ENCODE results near the gene TECPR2.

DNA sequence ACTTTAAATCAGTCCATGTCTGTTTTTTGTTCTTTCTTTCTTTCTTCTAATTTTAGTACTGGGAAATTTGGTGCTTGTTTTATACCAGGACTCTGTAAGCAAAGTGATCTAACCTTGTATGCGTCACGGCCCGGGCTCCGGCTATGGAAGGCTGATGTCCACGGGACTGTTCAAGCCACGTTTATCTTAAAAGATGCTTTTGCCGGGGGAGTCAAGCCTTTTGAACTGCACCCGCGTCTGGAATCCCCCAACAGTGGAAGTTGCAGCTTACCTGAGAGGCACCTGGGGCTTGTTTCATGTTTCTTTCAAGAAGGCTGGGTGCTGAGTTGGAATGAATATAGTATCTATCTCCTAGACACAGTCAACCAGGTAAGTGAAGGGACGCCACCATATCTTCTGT is 62.2 kb downstream of the TECPR2 start:
- TF ChIP-seq, protein P1, sequence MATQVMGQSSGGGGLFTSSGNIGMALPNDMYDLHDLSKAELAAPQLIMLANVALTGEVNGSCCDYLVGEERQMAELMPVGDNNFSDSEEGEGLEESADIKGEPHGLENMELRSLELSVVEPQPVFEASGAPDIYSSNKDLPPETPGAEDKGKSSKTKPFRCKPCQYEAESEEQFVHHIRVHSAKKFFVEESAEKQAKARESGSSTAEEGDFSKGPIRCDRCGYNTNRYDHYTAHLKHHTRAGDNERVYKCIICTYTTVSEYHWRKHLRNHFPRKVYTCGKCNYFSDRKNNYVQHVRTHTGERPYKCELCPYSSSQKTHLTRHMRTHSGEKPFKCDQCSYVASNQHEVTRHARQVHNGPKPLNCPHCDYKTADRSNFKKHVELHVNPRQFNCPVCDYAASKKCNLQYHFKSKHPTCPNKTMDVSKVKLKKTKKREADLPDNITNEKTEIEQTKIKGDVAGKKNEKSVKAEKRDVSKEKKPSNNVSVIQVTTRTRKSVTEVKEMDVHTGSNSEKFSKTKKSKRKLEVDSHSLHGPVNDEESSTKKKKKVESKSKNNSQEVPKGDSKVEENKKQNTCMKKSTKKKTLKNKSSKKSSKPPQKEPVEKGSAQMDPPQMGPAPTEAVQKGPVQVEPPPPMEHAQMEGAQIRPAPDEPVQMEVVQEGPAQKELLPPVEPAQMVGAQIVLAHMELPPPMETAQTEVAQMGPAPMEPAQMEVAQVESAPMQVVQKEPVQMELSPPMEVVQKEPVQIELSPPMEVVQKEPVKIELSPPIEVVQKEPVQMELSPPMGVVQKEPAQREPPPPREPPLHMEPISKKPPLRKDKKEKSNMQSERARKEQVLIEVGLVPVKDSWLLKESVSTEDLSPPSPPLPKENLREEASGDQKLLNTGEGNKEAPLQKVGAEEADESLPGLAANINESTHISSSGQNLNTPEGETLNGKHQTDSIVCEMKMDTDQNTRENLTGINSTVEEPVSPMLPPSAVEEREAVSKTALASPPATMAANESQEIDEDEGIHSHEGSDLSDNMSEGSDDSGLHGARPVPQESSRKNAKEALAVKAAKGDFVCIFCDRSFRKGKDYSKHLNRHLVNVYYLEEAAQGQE (IDR thresholded peaks at IDR 0.05; ENCODE audit: low read depth): no peak
- TF ChIP-seq POLR2AphosphoS5 (IDR thresholded peaks at IDR 0.05; ENCODE audit: low read depth, low read length) (no peak), EZH2 (IDR thresholded peaks at IDR 0.05) (no peak)
